Midbrain (tissue), 1 donor: ENCODE results near the gene NINJ2.
"Not testable (repeated sequence)": the region's sequence is repeated elsewhere in the genome, so short reads cannot be mapped to it uniquely, and the experiment has no call there.

Experiments
- DNase-seq: peaks from one replicate; lab custom pipeline; 2025; lab: John Stamatoyannopoulos, UW

Gene NINJ2

GRCh38 chr12:641321-641720, 21.9 kb downstream of the NINJ2 start:
- not testable (repeated sequence) for DNase-seq

GRCh38 chr12:640773-641172, 22.5 kb downstream of the NINJ2 start:
- DNase-seq = no peak

GRCh38 chr12:639988-640387, 23.3 kb downstream of the NINJ2 start:
- peak; percentile 42 for DNase-seq

GRCh38 chr12:639566-639965, 23.7 kb downstream of the NINJ2 start:
- no peak for DNase-seq

GRCh38 chr12:638953-639557, 24.2 kb downstream of the NINJ2 start:
- no peak for DNase-seq

GRCh38 chr12:636632-637031, 26.6 kb downstream of the NINJ2 start:
- no peak for DNase-seq

GRCh38 chr12:633731-634130, 29.5 kb downstream of the NINJ2 start:
- DNase-seq = no peak

GRCh38 chr12:632102-632696, 31.0 kb downstream of the NINJ2 start:
- no peak for DNase-seq

- DNase-seq = no peak
Measured at GRCh38 chr12:630656-631632, 32.3 kb downstream of the NINJ2 start.

- DNase-seq = not testable (repeated sequence)
Measured at GRCh38 chr12:628742-629078, 34.5 kb downstream of the NINJ2 start.

- no peak for DNase-seq
Measured at GRCh38 chr12:627863-628741, 35.1 kb downstream of the NINJ2 start.

GRCh38 chr12:627285-627684, 36.0 kb downstream of the NINJ2 start:
- no peak for DNase-seq

GRCh38 chr12:625998-626397, 37.2 kb downstream of the NINJ2 start:
- no peak for DNase-seq

- DNase-seq = no peak
Measured at GRCh38 chr12:623865-624372, 39.3 kb downstream of the NINJ2 start.

GRCh38 chr12:623172-623864, 39.9 kb downstream of the NINJ2 start:
- DNase-seq = no peak

GRCh38 chr12:622416-622815, 40.8 kb downstream of the NINJ2 start:
- DNase-seq = no peak

GRCh38 chr12:619346-619745, 43.9 kb downstream of the NINJ2 start:
- DNase-seq = no peak

GRCh38 chr12:618605-619004, 44.6 kb downstream of the NINJ2 start:
- no peak for DNase-seq

GRCh38 chr12:617304-617915, 45.8 kb downstream of the NINJ2 start:
- no peak for DNase-seq

GRCh38 chr12:615620-616019, 47.6 kb downstream of the NINJ2 start:
- DNase-seq = no peak
